ENCODE results near the gene TEX22.

TEX22 gene

GRCh38 chr14:105376521-105377440, 21.6 kb upstream of the TEX22 start:
- TF ChIP-seq ZBTB7A (IDR thresholded peaks at IDR 0.05; ENCODE audit: low read depth) (no peak), EGR1 (IDR thresholded peaks at IDR 0.05) (no peak), FOXM1 (IDR thresholded peaks at IDR 0.05; ENCODE audit: borderline replicate concordance, low read depth) (no peak), CREB1 (IDR thresholded peaks at IDR 0.05; ENCODE audit: low read depth) (no peak), TEAD4 (IDR thresholded peaks at IDR 0.05) (no peak), TAF1 (IDR thresholded peaks at IDR 0.05; ENCODE audit: low read depth) (no peak)

DNA sequence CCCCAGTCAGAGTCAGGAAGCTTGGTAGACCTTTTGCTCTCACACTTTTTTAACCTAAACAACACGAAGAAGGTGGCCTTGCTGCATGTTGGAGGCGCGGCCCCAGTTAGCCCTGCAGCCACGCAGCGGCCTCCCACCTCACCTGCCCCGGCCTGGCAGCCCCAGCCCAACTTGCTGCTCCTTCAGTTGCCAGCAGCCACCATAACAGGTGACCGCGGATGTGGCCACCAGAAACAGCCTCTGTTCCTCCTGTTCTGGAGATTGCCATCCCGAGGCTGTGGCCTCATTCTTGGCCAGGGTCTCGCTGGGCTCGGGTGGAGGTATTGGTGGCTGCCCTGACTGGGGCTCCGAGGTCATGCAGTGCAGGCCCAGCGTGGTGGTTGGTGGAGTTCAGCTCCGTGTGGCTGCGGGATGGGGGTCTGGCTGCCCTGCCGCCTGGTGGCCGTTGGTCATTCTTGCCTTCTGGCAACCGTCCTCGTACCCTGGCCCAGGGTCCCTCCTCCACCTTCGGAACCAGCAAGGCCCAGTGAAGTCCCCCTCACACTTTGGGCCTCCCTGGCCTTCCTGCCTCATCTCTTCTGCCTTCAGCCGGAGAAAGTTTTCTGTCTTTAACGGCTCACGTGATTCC, 20.7 kb upstream of the TEX22 start:
- no peak for TF ChIP-seq RAD21 (IDR thresholded peaks at IDR 0.05; ENCODE audit: low read depth)
- TF ChIP-seq NFIC (IDR thresholded peaks at IDR 0.05) = no peak
- no peak for TF ChIP-seq EP300 (IDR thresholded peaks at IDR 0.05; ENCODE audit: borderline replicate concordance)
- no peak for TF ChIP-seq CREB1 (IDR thresholded peaks at IDR 0.05; ENCODE audit: low read depth)
- no peak for TF ChIP-seq TCF12 (IDR thresholded peaks at IDR 0.05; ENCODE audit: low read depth)
- TF ChIP-seq FOXM1 (IDR thresholded peaks at IDR 0.05; ENCODE audit: borderline replicate concordance, low read depth) = no peak
- TF ChIP-seq USF1 (IDR thresholded peaks at IDR 0.05) = no peak
- TF ChIP-seq MAX (IDR thresholded peaks at IDR 0.05) = no peak
- TF ChIP-seq CEBPB (IDR thresholded peaks at IDR 0.05) = no peak
- no peak for TF ChIP-seq TEAD4 (IDR thresholded peaks at IDR 0.05)
- TF ChIP-seq REST (IDR thresholded peaks at IDR 0.05; ENCODE audit: low read depth) = no peak
- TF ChIP-seq TAF1 (IDR thresholded peaks at IDR 0.05; ENCODE audit: low read depth) = no peak
- no peak for TF ChIP-seq EGR1 (IDR thresholded peaks at IDR 0.05)
- no peak for TF ChIP-seq YY1 (IDR thresholded peaks at IDR 0.05; ENCODE audit: low read depth)
- TF ChIP-seq ZBTB7A (IDR thresholded peaks at IDR 0.05; ENCODE audit: low read depth) = no peak

GRCh38 chr14:105378199-105378598, 20.1 kb upstream of the TEX22 start:
- TF ChIP-seq RAD21 (IDR thresholded peaks at IDR 0.05; ENCODE audit: low read depth) = no peak
- TF ChIP-seq EP300 (IDR thresholded peaks at IDR 0.05; ENCODE audit: borderline replicate concordance) = no peak
- no peak for TF ChIP-seq TCF12 (IDR thresholded peaks at IDR 0.05; ENCODE audit: low read depth)
- no peak for TF ChIP-seq TAF1 (IDR thresholded peaks at IDR 0.05; ENCODE audit: low read depth)
- TF ChIP-seq REST (IDR thresholded peaks at IDR 0.05; ENCODE audit: low read depth) = no peak
- TF ChIP-seq ZBTB7A (IDR thresholded peaks at IDR 0.05; ENCODE audit: low read depth) = no peak
- TF ChIP-seq TEAD4 (IDR thresholded peaks at IDR 0.05) = no peak
- no peak for TF ChIP-seq YY1 (IDR thresholded peaks at IDR 0.05; ENCODE audit: low read depth)
- no peak for TF ChIP-seq MAX (IDR thresholded peaks at IDR 0.05)
- TF ChIP-seq CEBPB (IDR thresholded peaks at IDR 0.05) = no peak
- no peak for TF ChIP-seq FOXM1 (IDR thresholded peaks at IDR 0.05; ENCODE audit: borderline replicate concordance, low read depth)
- no peak for TF ChIP-seq CREB1 (IDR thresholded peaks at IDR 0.05; ENCODE audit: low read depth)
- TF ChIP-seq EGR1 (IDR thresholded peaks at IDR 0.05) = no peak
- TF ChIP-seq NFIC (IDR thresholded peaks at IDR 0.05) = no peak
- no peak for TF ChIP-seq USF1 (IDR thresholded peaks at IDR 0.05)

DNA sequence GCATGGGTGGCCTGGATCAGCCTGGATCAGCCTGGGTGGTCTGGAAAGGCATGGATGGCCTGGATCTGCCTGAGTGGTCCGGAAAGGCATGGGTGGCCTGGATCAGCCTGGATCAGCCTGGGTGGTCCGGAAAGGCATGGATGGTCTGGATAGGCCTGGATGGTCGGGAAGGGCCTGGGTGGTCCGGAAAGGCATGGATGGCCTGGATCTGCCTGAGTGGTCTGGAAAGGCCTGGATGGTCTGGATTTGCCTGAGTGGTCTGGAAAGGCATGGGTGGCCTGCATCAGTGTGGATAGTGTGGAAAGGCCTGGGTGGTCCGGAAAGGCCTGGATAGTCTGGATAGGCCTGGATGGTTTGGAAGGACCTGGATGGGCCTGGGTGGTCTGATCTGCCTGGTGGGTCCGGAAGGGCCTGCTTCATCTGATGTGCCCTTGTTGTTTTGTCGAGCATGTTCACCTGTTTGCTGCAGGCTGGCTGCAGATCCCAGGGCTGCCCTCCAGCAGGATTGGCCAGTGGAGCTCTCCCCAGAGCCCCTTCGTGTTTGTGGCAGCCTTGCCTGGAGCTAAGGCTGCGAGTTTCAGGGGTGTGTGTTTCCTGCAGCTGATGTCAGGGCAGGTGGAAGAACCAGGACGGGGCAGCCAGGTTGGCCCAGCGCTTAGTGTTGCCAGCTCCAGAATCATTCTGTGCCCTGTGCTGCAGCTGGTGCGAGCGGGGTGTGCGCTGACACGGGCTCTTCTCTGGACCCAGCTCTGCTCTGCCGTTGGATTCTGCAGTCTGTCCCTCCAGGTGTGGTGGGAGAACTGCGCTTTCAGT, 19.3 kb upstream of the TEX22 start:
- no peak for TF ChIP-seq ZBTB7A (IDR thresholded peaks at IDR 0.05; ENCODE audit: low read depth)
- no peak for TF ChIP-seq EGR1 (IDR thresholded peaks at IDR 0.05)

DNA sequence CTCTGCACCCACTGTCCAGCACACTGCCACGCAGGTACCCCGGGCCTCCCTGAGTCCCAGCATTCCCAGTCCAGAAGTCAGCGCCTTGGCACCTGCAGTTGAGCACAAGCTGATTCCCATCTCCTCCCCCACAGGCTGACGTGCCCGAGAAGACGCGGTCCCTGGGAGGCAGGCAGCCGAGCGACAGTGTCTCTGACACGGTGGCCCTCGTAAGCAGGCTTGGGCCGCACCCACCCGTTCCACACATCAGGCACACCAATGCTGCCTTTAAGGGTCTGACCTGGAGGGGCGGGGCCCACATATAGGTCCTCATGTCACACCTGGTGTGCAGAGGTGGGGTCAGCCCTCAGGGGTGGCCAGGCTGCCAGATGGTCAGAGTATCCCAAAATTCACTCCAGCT, 18.4 kb upstream of the TEX22 start:
- TF ChIP-seq EGR1 (IDR thresholded peaks at IDR 0.05) = no peak
- TF ChIP-seq EP300 (IDR thresholded peaks at IDR 0.05; ENCODE audit: borderline replicate concordance) = no peak
- TF ChIP-seq MAX (IDR thresholded peaks at IDR 0.05) = no peak
- no peak for TF ChIP-seq NFIC (IDR thresholded peaks at IDR 0.05)
- TF ChIP-seq CEBPB (IDR thresholded peaks at IDR 0.05) = no peak
- no peak for TF ChIP-seq USF1 (IDR thresholded peaks at IDR 0.05)
- TF ChIP-seq TEAD4 (IDR thresholded peaks at IDR 0.05) = no peak
